Stimulated activated CD4-positive, alpha-beta T cell treated with anti-CD3 and anti-CD28 coated beads, Interleukin-4, amount 100 ng/mL, for 1 hour (primary cell): ENCODE measurements around the gene TBL1X.
"Not testable (repeated sequence)": the region's sequence is repeated elsewhere in the genome, so short reads cannot be mapped to it uniquely, and the experiment has no call there.

ENCODE experiments used
- DNase-seq: peaks from one replicate; pipeline ENCODE4 v3.0.0-alpha.2; 2020

TBL1X gene

DNA sequence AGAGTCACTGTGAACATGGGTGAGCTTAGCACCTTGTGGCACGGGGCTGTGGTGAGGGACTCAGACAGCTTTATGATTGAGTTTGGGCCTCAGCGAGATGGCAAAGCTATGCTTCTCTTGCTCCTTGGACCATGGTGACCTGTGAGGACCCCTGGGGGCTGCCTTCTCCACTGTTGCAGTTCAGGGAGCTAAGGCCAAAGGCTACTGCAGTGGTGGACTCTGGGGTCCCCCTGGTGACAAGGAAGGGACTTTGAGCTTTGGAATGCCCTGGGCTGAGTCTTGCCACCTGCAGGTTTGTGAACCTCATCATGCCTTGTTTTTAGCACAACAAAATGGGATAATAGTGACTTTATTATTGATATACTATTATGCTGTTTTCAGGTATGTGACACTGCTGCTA, 36.5 kb downstream of the TBL1X start:
- no peak for DNase-seq

DNA sequence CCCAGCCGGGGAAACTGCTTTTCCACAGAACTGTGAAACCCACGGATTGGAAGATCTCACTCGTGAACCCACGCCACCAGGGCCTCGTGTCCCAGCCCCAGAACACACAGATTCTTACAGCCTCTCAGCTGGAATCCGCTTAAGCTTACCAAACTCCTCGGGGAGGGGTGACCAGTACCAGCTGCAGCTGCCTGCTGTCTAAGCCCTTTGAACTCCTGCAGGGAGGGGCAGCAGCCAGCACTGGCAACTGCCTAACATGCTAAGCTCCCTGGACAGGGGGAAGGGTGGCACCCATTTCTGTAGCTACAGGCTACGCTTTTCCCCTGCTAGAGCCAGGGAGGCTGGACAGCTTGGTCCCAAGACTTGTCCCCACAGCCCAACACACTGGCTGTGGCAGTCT, 38.4 kb downstream of the TBL1X start:
- DNase-seq, result no peak

DNA sequence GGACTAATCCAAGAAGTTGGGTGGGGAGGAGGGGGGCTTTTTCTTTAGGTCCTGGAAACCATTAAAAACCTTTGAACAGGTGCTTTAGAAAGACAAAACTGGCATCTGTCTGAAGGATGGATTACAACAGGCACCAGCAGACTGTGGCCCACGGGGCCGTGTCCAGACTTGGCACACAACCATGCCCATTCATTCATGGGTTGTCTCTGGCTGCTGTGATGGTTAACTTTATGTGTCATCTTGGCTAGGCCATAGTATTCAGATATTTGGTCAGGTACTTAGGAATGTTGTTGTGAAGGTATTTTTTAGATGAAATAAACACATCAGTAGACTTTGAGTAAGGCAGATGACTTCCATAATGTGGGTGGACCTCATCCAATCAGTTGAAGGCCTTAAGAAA, 45.5 kb downstream of the TBL1X start:
- DNase-seq, result no peak

DNA sequence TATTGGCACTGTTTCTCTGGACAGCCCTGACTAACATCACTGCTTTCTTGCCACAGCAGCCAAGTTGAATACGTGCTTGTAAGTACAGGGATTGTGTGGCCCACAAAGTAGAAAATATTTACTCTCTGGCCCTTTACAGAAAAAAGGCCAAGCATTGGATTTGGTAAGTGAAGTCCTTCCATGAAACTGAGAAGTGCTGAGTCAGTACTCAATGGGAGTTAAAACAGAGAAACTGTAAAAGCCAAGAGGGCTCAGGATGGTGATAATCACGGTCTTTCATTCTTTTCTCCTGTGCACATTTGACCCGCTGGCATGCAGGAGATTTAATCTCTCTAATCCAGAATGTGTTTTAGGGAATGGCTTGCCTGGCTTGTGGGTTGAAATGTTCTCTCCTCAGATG, 46.1 kb downstream of the TBL1X start:
- no peak for DNase-seq

DNA sequence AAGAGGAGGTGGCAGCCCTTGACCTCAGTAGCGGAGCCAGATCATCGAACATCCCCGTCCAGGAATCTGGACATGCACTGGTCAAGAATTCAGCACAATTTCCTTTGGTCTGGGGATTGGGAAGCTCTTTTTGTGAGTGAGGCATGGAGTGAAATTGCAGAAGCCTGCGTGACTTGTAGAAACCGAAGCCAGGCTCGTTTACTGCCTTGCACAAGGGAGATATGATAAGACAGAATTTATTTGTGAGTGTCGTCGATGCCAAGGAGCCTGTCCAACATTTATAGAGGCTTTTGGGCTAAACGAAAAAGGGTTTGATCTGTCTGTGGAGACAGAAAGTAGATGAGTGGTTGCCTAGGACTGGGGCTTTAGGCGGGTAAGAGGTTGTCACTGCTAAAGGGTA, 50.6 kb downstream of the TBL1X start:
- DNase-seq, result no peak

DNA sequence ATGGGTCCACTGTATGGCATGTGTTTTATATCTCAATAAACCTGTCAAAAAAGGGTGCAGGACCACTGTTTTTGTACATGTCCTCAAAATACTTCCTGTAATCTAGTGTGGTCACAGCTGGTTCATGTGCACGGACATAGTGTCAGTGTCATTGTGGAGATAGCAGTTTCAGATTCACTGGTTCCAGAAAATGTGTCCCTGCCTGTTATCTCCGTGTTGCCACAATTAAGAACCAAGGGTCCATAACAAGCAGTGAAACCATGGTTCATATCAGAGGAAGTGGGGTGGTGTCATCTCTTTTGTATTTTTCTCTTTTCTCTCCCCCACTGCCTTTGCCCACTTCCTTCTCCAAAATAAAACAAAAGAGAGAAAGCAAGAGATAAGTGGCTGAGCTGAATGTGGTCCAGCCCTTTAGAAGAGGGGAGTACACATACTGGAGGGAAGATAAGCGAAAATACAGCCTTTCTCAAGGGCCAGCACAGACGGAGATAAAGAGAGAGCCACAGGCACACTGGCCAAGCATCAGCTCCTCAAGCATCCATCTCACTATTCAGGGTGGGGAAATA, 51.2 kb downstream of the TBL1X start:
- DNase-seq, result no peak

DNA sequence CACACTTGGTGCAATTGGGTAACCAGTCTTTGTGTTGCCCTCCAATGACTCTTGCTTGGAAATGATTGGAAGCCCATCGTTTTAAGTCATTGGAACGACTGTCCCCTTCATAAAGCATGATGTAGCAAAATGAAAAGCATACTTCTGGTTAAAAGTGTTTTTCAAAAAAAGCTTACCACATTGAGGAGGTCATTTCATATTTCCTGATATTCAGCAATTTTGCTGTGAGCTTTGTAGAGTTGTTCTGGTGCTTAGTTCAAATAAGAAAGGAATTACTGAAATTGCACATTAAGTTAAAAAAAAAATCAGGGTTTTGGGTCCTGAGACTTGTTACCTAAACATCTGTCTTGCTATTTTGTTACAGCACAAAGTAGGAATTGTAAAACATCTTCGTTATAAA, 51.8 kb downstream of the TBL1X start:
- no peak for DNase-seq

DNA sequence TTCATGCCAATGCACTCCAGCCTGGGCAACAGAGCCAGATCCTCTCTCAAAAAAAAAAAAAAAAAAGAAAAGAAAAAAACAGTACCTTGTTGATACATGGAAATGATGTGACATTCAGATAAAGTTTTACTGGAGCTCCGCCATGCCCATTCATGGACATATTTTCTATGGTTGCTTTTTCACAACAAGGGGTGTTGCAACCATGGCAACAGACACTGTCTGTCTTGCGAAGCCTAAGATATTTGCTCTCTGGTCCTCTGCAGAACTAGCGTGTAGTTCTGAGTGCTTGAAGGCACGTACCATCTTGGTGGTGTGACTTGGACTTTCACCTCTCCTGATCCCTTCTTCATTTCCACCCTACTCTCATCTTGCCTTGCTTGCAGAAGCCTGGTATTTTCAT, 53.2 kb downstream of the TBL1X start:
- DNase-seq, result no peak

DNA sequence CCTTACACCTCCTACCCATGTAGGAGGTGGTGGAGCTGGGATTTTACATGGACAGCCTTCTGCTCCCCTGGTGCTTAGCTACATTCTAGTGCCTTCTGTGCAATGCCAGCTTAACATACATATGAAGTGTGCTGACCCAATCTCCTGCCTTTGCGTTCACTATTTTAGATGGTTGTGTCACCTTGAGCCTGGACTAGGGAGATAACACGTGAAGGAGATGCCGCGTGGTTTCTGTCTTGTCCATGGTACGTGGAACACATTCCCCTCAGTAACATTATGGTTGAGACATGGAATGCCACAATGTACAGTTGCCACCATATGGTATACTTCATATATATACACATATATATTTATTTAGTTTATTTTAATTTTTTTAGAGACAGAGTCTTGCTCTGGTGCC, 54.0 kb downstream of the TBL1X start:
- no peak for DNase-seq

DNA sequence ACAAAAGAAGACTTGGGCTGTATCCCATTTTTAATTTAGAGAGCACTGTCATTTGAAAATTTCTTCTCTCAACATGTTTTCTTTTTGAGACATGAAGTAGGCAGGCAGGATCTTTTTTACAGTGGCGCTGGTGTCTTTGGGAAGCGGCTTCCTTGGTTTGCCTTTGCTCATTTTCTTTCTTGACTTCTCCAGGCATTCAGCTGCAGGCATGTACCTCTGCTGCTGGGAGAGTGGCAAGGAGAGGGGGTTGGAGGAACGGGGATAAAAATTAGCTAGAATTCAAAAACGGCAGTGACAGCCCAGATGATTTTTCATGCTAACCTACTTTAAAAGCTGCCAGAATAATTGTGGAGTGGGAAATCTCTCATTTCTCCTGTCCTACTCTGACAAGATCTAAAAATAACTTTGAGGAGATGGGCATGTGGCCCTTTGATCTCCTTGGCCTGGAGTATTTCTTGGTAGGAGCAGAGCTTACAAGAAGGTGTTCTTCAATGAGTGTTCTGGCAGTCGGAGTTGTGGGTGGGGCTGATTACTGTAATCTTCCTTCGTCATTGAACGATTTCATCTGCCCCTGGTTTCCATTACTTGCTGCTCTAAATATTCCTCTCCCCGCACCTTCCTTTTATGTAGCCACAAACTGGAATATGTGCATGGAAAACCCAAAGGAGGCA, 54.8 kb downstream of the TBL1X start:
- DNase-seq, result no peak

DNA sequence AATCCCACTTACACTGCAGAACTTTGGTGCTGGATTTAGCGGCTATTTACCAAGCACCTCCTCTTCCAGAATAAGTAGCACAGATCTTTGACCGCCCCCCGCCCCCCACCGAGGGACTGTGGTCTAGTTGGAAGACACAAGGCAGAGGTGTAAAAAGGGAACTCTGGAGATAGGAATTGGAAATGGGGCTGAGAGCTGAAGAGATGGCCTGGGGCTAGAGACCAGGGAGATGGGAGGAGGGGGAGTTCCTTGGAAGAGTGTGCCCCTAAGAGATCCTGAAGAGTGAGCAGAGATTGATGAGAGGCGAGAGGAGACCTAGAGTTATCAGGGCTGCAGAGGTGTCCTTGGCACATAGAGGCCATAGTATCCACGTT, 55.3 kb downstream of the TBL1X start:
- no peak for DNase-seq

DNA sequence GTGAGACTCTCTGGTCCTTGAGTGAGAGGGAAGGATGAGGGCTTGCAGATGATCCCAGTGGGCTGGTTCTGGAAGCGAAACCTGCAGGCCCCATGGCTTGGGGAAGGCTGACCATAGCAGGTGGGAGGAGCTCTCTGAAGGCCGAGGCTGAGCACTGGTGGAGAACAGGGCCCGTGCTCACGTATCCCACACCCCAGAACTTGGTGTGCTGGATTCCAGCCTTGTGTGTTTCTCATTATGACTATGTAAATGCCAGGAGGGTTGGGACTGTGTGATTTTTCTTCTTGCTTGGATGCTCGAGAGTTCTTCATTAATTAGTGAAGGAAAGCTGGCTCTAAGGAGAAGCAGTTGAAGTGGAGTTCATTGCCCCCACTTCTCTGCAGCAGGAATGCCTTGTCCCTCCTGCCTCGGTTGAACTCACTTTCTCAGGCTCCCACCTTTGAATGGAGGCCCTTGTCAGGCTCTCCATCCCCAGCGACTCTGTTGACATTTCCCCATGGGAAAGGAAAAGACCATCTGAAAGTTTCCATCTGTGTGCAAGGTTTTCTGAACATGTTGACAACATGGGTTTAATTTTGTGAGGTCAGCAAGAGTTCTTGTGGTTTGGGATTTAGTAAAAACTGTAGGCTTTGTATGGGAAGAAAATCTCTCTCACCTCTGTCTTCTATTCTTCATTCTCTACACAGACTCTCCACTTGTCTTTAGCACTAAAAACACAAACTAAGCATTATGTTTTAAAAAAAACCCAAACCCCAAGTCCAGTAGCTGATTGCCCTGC, 57.7 kb downstream of the TBL1X start:
- DNase-seq, result no peak

DNA sequence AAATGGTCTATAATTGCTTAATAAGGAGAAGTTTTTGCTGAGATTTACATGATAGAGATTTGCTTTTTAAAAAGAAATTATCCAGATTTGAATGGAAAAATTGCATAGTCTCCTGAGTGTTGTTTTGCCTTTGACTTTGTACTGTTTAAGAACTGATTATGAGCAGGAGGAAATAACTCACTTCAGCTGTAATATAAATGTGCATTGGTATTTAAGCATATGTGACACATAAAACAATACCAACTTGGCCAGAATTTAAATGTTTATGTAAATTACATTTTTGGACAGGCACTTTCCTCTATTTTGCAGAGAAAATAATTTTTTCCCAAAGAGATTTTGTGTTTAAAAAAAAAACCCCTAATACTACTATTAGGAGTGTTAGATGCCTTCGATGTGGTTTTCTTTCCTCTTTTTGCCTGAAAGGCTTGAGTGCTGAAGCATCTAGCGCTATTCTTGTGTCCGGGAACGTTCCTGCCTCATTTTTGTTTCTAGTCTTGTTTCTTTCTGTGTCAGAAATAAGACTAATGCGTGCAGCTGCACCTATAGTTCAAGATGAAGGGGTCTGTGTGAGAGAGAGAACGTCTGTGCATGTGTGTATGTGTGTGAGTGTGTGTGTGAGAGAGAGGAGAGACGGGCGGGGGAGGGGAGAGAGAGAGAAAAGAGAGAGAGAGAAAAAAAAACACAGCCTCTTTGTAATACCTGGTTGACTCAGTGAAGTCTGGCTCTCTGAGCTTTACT, 60.8 kb downstream of the TBL1X start:
- DNase-seq, result no peak

DNA sequence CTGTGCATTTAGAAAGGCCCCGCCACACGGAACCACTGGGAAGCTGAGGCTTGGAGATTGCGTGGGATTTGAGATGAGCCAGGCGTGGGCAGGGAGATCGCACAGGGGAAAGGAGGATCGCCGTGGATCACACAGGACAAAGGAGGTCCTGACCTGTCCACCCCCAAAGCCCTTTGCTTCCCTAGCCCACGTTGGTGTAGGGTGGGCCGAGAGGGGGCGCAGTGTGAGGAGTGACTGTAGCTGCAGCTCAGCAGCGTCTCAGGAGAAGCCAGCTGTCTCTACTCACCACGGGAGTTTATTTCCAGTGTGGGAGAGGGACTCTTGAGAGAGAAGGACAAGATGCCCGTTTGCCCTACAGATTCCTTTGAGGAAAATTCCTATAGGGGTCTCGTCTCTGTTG, 62.1 kb downstream of the TBL1X start:
- DNase-seq, result no peak

DNA sequence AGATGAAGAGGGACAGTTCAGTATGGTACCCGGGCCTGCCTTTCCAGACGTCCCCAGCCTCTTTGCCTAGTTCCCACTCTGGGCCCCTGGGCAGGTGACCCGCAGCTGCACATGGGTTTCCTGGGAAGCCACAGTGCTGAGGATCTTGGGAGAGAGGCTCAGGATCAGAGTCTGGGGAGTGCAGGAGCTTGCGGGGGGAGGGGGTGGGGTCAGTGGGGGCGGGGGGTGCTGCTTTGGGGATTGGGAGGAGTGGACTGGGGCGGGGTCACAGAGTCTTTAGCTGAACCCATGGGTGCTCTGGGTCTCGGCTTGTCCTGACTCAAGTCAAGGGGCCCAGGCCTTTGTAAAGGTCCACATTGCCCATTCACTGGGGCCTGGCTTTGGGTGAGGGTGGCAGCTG, 63.6 kb downstream of the TBL1X start:
- DNase-seq, result no peak

DNA sequence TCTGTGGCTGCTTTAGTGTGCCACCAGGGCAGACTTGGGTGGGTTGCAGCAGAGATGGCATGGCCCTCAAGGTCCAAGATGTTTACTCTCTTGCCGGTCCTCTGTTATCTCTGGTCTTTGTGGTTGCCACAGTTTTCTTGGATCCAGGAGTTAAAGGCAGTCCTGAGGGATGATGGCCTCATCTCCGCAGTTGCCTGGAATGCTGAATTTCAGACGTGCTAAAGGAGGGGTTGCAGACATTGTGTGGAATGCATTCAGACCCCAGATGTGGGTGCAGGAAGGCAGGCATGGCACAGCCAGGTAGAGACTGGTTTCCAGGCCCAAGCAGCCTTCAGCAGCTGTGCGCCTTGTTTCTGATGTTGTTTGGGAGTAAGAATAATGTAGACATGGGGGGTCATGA, 64.4 kb downstream of the TBL1X start:
- no peak for DNase-seq

DNA sequence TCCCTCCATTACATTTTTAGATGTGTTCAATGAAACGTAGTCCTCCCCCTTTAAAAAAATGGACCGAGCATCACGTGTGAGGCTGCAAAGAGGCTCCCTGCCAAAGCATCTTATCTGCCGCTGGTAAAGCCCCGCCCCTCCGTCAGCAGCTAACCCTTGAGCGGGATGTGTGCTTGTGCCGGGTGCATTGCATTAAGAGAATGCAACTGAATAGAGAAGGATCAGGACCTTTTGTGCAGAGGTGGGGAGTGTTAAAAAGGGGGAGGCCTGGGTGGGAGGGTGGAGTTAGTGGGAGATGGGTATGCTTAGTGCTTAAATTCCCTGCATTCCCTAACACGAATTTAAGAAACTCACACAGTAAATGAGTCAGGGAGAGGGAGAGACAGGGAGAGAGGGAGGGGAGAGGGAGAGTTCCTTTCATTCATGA, 66.0 kb downstream of the TBL1X start:
- peak; percentile 48 for DNase-seq

DNA sequence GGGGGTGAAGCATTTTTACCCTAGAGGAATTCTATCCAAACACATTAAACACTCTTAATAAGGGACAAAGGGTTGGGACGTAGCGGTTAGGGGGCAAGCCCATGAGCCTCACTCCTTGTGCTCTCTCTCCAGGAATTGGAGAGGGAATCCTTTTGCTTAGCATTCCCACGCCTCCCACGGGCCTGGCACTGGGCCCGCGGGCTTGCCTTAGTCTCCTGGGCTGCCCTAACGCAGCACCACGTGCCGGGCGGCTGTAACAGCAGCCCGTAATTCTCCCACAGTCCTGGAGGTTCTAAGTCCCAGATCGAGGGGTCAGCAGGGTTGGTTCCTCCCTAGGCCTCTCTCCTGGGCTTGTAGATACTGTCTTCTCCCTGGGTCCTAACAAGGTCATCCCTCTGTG, 67.5 kb downstream of the TBL1X start:
- no peak for DNase-seq

DNA sequence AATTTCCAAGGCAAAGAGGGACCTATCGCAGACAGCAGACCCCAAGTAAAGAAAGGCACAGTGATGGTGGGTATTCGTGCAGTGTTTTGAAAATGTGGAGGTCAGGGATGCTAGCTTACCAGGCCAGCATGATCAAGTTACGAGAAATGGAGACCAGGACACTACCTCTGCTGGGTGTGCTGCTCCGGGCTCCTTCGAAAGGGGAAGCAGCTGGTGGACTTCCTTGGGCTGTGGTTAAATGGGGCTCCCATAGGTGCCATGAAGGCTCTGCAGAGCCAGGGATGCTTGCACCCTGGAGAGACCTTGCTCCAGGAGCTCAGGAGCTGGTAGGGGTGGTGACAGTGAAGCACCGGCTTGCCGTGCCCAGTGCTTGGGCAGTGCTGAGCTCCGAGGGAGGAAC, 68.8 kb downstream of the TBL1X start:
- no peak for DNase-seq

DNA sequence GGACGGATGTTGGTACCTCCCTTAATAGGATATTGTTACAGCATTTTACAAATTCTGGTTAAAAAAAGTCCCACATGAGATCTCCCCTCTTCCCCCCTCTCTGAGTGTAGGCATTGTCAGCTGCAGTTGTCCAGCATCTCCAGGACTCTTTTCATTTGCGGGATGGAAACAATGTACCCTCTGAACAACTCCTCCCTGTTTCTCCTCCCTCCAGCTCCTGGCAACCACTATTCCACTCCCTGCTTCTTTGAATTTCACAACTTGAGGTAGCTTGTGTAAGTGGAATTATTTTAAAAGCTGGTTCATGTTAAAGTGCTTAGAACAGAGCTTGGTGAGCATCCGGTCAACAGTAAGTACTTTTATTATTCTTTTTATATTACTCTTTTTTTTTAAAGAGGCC, 69.8 kb downstream of the TBL1X start:
- DNase-seq, result no peak

DNA sequence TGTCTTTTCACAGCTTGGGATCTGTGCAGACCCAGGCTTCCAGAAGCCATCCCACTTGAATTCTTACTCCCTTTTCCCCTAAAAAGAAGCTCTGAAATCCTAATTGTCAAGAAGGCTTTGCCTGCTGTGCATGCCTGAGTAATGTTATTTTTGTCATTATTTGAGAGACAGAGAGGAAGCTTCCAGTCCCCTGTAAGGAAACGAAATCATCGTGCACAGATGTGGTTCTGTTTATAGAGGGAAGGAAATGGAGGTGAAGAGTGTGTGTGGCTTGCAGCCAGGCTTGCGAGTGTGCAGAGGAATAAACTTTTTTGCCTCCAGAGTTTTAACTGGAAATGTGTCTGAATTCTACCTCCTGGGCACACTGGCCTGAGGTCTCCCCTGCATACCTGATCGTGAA, 70.2 kb downstream of the TBL1X start:
- no peak for DNase-seq

DNA sequence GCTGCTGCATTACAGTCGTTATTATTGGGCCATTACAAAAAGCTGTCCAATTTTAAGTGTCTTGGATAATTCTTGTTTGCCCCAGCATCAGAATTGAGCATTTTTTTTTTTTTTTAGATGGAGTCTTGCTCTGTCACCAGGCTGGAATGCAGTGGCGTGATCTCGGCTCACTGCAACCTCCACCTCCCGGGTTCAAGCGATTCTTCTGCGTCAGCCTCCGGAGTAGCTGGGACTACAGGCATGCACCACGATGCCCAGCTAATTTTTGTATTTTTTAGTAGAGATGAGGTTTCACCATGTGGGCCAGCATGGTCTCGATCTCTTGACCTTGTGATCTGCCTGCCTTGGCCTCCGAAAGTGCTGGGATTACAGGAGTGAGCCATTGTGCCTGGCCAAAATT, 71.3 kb downstream of the TBL1X start:
- DNase-seq, result not testable (repeated sequence)

DNA sequence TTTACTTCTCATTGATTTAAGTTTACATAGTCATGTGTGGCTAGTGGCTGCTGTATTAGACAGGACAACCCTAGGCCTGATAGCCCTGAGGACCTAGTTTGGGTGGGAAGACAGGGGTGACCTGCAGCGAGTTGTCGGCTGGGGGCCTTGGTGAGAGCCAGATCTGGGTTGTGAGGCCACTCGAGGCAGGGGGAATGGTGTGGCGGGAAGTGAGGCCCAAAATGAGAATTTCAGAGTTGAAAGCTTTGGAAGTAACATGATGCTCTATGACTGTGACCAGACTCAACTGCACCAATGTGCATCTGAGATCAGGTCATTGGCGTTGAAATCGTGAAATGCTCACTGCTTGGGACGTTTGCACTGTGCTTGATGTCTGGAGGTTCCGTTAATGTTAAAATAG, 72.9 kb downstream of the TBL1X start:
- no peak for DNase-seq

DNA sequence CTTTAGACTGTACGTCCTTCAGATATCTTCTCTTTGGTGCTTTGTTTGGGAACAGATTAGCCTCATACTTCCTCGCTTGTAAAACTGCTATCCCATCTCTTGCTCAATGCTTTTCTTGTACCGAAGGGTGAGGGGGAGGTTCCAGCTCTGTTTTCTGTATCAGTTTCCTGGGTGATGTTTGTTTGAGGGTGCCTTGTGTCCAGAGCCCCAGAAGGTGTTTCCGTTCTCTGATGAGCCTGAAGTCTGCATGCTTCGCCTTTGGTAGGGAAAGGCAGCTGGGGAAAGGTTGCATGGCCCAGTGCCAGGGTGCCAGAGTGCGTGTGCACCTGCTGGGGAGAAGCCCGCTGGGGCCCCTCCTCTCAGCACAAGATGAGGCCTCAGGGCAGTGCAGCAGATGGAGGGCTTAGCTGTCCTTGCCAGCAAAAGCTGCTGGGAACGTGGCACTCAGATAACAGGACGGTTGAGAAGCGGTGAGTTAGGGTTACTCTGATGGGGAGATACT, 73.7 kb downstream of the TBL1X start:
- DNase-seq, result no peak
